T-helper 2 cell treated with Interferon-gamma antibody and Interleukin-4, amounts not matched to agents 100 ng/mL and 5 ng/mL, for 36 hours (primary cell): ENCODE data around the gene ZNF581. TPM values are rescaled to one million over a fixed set of nuclear protein-coding genes. Genes with fewer than 3 reads are reported as not detected.

Experiments
- intact Hi-C: fragments of 100-400 bp; cut with micrococcal nuclease; formaldehyde crosslinking; loops from one replicate; pipeline ENCODE4 v1.15.1; 2023
- total RNA-seq: library from RNA; stranded (reverse); gene quantifications from 2 replicates; pipeline ENCODE4 v1.2.3, GENCODE V29; 2022

ZNF581 gene, protein sequence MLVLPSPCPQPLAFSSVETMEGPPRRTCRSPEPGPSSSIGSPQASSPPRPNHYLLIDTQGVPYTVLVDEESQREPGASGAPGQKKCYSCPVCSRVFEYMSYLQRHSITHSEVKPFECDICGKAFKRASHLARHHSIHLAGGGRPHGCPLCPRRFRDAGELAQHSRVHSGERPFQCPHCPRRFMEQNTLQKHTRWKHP
- total RNA-seq, result 21.0 and 22.4 TPM in 2 replicates

GRCh38 chr19:55643003-55643886, at the start of gene ZNF581:
Gene ZNF581, plus strand, starts transcription at chr19:55643649. Its CDS starts 923 bp downstream, at chr19:55644572.
- intact Hi-C loops, result loop anchor here (1.0 to 5.0 kb wide), 3 partner anchors 8 to 1181 kb away; partner anchors contain the start of gene LENG9

- intact Hi-C loops, result no loop called here
Observed at GRCh38 chr19:55594996-55595545, 48.4 kb upstream of the ZNF581 start.

- intact Hi-C loops, result no loop called here
Observed at GRCh38 chr19:55596304-55596703, 47.1 kb upstream of the ZNF581 start.

- intact Hi-C loops, result no loop called here
Observed at GRCh38 chr19:55597501-55597921, 45.9 kb upstream of the ZNF581 start.

DNA sequence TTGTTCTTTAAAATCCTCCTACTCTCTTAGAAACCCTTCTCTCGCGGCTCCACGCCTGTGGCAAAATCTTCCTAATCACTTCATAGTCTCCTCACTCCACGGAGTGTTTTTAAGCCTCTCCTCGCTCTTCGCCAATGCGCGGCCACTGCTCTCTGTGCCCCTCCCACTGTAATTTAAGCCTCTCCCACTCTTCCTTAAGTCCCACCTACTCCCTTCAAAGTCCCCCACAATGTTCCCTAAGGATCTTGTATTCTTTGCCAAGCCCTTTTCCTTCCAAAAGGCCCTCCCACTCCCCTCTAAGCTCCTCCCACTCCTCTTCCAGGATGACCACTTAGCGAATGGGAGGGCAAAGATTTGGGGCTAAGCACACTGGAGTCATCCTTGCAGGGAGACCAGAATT, 45.4 kb upstream of the ZNF581 start:
- intact Hi-C loops, result loop anchor here (2.0 kb wide), 1 partner anchor 17 kb away; the partner anchor contains the start of gene ZNF579

- intact Hi-C loops, result loop anchor here (1.0 to 2.0 kb wide), 9 partner anchors 12 to 482 kb away; partner anchors contain the start of genes HSPBP1, PPP1R12C, PPP6R1 and RPL28
Observed at GRCh38 chr19:55598719-55599467, 44.6 kb upstream of the ZNF581 start.

GRCh38 chr19:55599468-55599841, 44.0 kb upstream of the ZNF581 start, which contains the start of gene FIZ1:
Gene FIZ1, minus strand, starts transcription at chr19:55599517. Its CDS starts 1,652 bp downstream, at chr19:55597865.
- intact Hi-C loops, result loop anchor here (1.0 to 2.0 kb wide), 9 partner anchors 12 to 482 kb away; partner anchors contain the start of genes HSPBP1, PPP1R12C, PPP6R1 and RPL28

GRCh38 chr19:55599842-55600661, 43.4 kb upstream of the ZNF581 start, which contains the start of gene ZNF524:
Gene ZNF524, plus strand, starts transcription at chr19:55600288. Its CDS starts 1,825 bp downstream, at chr19:55602113.
- intact Hi-C loops, result loop anchor here (1.0 to 10.0 kb wide), 10 partner anchors 13 to 715 kb away; partner anchors contain the start of genes HSPBP1, PPP1R12C, PPP6R1 and RPL28

GRCh38 chr19:55600662-55601028, 42.8 kb upstream of the ZNF581 start:
- intact Hi-C loops, result loop anchor here (10.0 kb wide), 1 partner anchor 714 kb away; the partner anchor contains the start of gene ZSCAN5A

DNA sequence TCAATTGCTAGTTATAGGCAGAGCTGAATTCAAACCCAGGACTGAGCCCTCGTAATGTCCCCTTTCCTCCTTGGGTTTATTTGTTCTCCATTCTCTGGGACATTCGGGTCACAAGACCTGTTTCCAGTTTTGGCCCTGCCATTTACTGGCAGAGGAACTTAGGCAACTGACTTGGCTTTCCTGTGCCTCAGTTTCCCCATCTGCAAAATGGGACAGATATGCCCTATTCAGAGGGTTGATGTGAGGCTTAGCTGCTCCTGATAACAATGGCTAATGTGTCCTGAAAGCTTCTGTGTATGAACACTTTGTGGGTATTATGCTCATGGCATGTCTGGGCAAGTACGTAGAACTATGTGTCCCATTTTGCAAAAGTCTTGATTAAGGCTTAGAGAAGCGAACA, 42.4 kb upstream of the ZNF581 start:
- intact Hi-C loops, result loop anchor here (10.0 kb wide), 1 partner anchor 714 kb away; the partner anchor contains the start of gene ZSCAN5A

DNA sequence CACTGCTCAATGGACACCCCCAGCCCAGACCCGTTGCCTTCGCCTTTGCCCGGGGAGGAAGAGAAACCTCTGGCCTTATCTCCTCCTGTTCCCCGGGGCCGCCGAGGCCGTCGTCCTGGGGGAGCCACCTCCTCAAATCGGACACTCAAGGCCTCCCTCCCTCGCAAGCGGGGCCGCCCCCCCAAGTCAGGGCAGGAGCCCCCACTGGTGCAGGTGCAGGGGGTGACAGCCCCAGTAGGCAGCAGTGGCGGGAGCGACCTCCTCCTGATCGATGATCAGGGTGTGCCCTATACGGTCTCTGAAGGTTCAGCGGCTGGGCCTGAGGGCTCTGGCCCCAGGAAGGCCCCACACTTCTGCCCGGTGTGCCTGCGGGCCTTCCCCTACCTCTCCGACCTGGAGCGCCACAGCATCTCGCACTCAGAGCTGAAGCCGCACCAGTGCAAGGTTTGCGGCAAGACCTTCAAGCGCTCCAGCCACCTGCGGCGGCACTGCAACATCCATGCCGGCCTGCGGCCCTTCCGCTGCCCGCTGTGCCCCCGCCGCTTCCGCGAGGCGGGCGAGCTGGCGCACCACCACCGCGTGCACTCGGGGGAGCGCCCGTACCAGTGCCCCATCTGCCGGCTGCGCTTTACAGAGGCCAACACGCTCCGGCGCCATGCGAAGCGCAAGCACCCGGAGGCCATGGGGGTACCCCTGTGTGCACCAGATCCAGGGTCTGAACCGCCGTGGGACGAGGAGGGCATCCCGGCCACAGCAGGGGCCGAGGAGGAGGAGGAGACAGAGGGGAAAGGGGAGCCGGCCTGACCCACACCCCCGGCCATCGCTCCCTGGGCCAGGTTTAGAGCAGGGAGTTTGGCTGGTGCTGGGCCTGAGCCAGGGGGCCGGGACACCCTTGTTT, 41.1 kb upstream of the ZNF581 start:
- intact Hi-C loops, result loop anchor here (10.0 kb wide), 1 partner anchor 712 kb away; the partner anchor contains the start of gene ZSCAN5A

DNA sequence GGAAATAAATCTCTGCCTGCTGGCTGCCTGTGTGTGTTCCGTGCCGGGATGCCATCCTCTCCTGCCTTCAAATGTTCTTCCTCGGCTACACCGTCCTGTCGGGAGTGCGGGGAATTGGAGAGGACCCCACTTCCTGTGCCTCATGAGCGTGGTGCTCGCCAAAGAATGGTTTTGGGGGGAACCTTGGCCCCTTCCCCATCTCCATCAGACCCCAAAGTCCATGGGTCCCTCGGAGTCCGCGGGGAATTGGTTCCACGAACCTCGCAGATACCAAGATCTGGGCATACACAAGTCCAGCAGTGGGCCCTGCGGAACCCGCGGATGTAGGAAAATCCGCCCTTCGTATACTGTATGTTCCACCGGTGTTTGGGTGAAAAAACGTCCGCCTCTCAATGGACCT, 40.3 kb upstream of the ZNF581 start:
- intact Hi-C loops, result loop anchor here (10.0 kb wide), 1 partner anchor 712 kb away; the partner anchor contains the start of gene ZSCAN5A

DNA sequence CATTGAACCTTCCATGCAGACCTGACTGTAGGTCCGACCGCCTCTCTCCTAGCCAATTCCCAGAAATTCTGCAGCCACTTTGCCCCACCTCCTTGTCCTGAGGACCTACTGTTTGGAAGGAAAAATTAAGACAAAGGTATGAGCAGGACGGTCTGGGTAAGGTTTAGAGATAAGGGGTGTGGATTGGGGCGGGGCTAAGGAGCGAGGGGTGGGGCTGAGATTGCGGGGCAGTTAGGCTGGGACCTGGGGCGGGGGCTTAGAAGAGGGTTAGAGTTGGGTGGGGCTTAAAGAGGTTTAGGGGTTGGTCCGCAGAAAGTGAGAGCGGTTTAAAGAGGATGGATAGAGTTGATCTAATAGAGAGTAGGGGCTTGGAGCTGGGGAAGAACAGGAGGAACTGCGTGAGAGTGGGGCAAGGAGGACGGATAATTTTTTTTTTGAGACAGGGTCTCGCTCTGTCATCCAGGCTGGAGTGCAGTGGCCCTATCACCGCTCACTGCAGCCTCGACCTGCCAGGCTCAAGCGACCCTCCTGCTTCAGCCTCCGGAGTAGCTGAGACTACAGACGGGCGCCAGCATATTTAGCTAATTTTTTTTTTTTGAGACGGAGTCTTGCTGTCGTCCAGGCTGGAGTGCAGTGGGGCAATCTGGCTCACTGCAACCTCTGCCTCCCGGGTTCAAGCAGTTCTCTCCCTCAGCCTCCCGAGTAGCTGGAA, 39.7 kb upstream of the ZNF581 start:
- intact Hi-C loops, result loop anchor here (2.0 to 10.0 kb wide), 2 partner anchors 17 to 711 kb away; partner anchors contain the start of gene ZSCAN5A

GRCh38 chr19:55605207-55605636, 38.2 kb upstream of the ZNF581 start:
- intact Hi-C loops, result loop anchor here (1.0 to 10.0 kb wide), 4 partner anchors 18 to 710 kb away; partner anchors contain the start of genes ZNF784 and ZSCAN5A

- intact Hi-C loops, result loop anchor here (1.0 to 10.0 kb wide), 5 partner anchors 18 to 709 kb away; partner anchors contain the start of genes ZNF784 and ZSCAN5A
Observed at GRCh38 chr19:55605637-55606470, 37.6 kb upstream of the ZNF581 start, which contains the start of gene ZNF865. Gene ZNF865, plus strand, starts transcription at chr19:55605647. Its CDS starts 7,972 bp downstream, at chr19:55613619.

DNA sequence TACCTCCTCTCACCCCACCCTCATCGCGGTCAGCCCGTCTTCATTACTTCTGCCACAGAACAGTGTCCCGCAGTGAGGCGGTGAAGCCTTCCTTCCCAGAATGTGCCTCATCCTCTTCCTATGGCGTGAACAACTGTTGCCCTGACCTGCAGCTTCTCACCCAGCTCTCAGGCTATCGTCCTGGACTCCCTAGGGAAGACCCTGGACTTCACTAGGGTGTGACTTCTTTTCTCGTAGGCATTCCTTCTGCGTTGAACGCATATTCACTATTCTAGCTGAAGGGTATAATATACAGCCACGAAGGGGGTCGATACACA, 37.0 kb upstream of the ZNF581 start:
- intact Hi-C loops, result loop anchor here (1.0 to 10.0 kb wide), 2 partner anchors 89 to 708 kb away; partner anchors contain the start of gene ZSCAN5A
